HEK293 (cell line): ENCODE data around the gene TMEM202.

Experiments used
- CTCF ChIA-PET: fragments of 350-600 bp; formaldehyde crosslinking; extraction: SDS; loops from one replicate; lab custom pipeline; 2021; ENCODE audit warnings: antibody characterized with exemption; lab: Yijun Ruan, JAX
- POLR2A ChIA-PET: fragments of 300-600 bp; formaldehyde crosslinking; extraction: SDS; loops from one replicate; lab custom pipeline; 2020; ENCODE audit warnings: antibody characterized with exemption, inconsistent platforms; lab: Yijun Ruan, JAX
- H3K27ac ChIP-seq: fragments of 200-500 bp; sonication (Bioruptor generic); 2 replicates; pipeline ENCODE4 v1.5.1; 2014; ENCODE audit warnings: low read depth, low read length, control low read depth, inconsistent platforms; ENCODE audit errors: extremely low read depth
- H3K36me3 ChIP-seq, 2 experiments: fragments of 200-500 bp in 1 of 2; sonication (Bioruptor generic) in 1 of 2; 1 replicate in 1 of 2; 2 replicates in 1 of 2; pipeline ENCODE4 v1.5.1; 2014 to 2017; ENCODE audit warnings: inconsistent platforms in 2 of 2, low read length in 2 of 2; ENCODE audit not compliant: control insufficient read depth in 2 of 2, insufficient read depth in 1 of 2
- H3K4me1 ChIP-seq: fragments of 200-500 bp; sonication (Bioruptor generic); 2 replicates; pipeline ENCODE4 v1.5.1; 2014; ENCODE audit warnings: mild to moderate bottlenecking, low read length, inconsistent platforms; ENCODE audit not compliant: control insufficient read depth, insufficient read depth
- H3K4me3 ChIP-seq: 2 replicates; pipeline ENCODE4 v1.5.1; 2011; ENCODE audit warnings: low read depth, mild to moderate bottlenecking, control low read depth, low read length, moderate library complexity
- H3K9me3 ChIP-seq: fragments of 200-500 bp; sonication (Bioruptor generic); 2 replicates; pipeline ENCODE4 v1.5.1; 2014; ENCODE audit warnings: low read depth, low read length, inconsistent platforms; ENCODE audit not compliant: control insufficient read depth, insufficient read depth
- AEBP2 ChIP-seq: fragments of 450-650 bp; formaldehyde crosslinking; IDR thresholded peaks from 2 replicates; pipeline ENCODE4 v1.5.1; 2016; ENCODE audit warnings: missing biosample characterization, missing genetic modification characterization, borderline replicate concordance
- FEZF1 ChIP-seq: fragments of 450-650 bp; formaldehyde crosslinking; IDR thresholded peaks from 2 replicates; pipeline ENCODE4 v1.5.1; 2016; ENCODE audit warnings: missing biosample characterization, missing genetic modification characterization
- HOXD13 ChIP-seq: sonication (generic); formaldehyde crosslinking; IDR thresholded peaks from 2 replicates; pipeline ENCODE4 v1.8.0; 2022; ENCODE audit warnings: missing genetic modification reagents, borderline replicate concordance
- KLF7 ChIP-seq: fragments of 450-650 bp; formaldehyde crosslinking; IDR thresholded peaks from 2 replicates; pipeline ENCODE4 v1.5.1; 2016; ENCODE audit warnings: missing biosample characterization, missing genetic modification characterization, borderline replicate concordance
- MYNN ChIP-seq: fragments of 450-650 bp; formaldehyde crosslinking; IDR thresholded peaks from 2 replicates; pipeline ENCODE4 v1.5.1; 2016; ENCODE audit warnings: missing biosample characterization, missing genetic modification characterization, borderline replicate concordance
- OSR2 ChIP-seq: fragments of 450-650 bp; formaldehyde crosslinking; IDR thresholded peaks from 2 replicates; pipeline ENCODE4 v1.5.1; 2016; ENCODE audit warnings: missing biosample characterization, missing genetic modification characterization
- ZBTB6 ChIP-seq: fragments of 450-650 bp; formaldehyde crosslinking; IDR thresholded peaks from 2 replicates; pipeline ENCODE4 v1.5.1; 2017; ENCODE audit warnings: missing biosample characterization, missing genetic modification characterization
- ZNF146 ChIP-seq: fragments of 450-650 bp; formaldehyde crosslinking; IDR thresholded peaks from 2 replicates; pipeline ENCODE4 v1.5.1; 2016; ENCODE audit warnings: missing biosample characterization, missing genetic modification characterization
- ZNF2 ChIP-seq: fragments of 450-650 bp; formaldehyde crosslinking; IDR thresholded peaks from 2 replicates; pipeline ENCODE4 v1.5.1; 2016; ENCODE audit warnings: missing biosample characterization, missing genetic modification characterization
- ZNF266 ChIP-seq: fragments of 450-650 bp; formaldehyde crosslinking; IDR thresholded peaks from 2 replicates; pipeline ENCODE4 v1.5.1; 2016; ENCODE audit warnings: missing biosample characterization, missing genetic modification characterization, low read depth
- ZNF311 ChIP-seq: fragments of 450-650 bp; formaldehyde crosslinking; IDR thresholded peaks from 2 replicates; pipeline ENCODE4 v1.5.1; 2017; ENCODE audit warnings: missing biosample characterization, missing genetic modification characterization, borderline replicate concordance
- ZNF324 ChIP-seq: fragments of 450-650 bp; formaldehyde crosslinking; IDR thresholded peaks from 2 replicates; pipeline ENCODE4 v1.5.1; 2016; ENCODE audit warnings: missing biosample characterization, missing genetic modification characterization
- ZNF335 ChIP-seq: fragments of 450-650 bp; formaldehyde crosslinking; conservative IDR thresholded peaks from 2 replicates; pipeline ENCODE4 v1.5.1; 2016; ENCODE audit warnings: missing biosample characterization, missing genetic modification characterization
- ZNF37A ChIP-seq: fragments of 450-650 bp; IDR thresholded peaks from 2 replicates; pipeline ENCODE4 v1.5.1; 2018; ENCODE audit warnings: missing biosample characterization, missing genetic modification characterization
- ZNF488 ChIP-seq: fragments of 450-650 bp; formaldehyde crosslinking; IDR thresholded peaks from 2 replicates; pipeline ENCODE4 v1.5.1; 2016; ENCODE audit warnings: missing biosample characterization, missing genetic modification characterization
- ZNF548 ChIP-seq: fragments of 450-650 bp; formaldehyde crosslinking; IDR thresholded peaks from 2 replicates; pipeline ENCODE4 v1.5.1; 2016; ENCODE audit warnings: missing biosample characterization, missing genetic modification characterization
- ZNF658 ChIP-seq: fragments of 450-650 bp; formaldehyde crosslinking; IDR thresholded peaks from 2 replicates; pipeline ENCODE4; 2016; ENCODE audit warnings: missing biosample characterization, missing genetic modification characterization
- TF ChIP-seq, protein P1 (sequence below): fragments of 450-650 bp; formaldehyde crosslinking; conservative IDR thresholded peaks from 2 replicates; pipeline ENCODE4 v1.5.1; 2016; ENCODE audit warnings: low read depth, missing biosample characterization, missing genetic modification characterization
- TF ChIP-seq, protein P2 (sequence below): fragments of 450-650 bp; formaldehyde crosslinking; IDR thresholded peaks from 2 replicates; pipeline ENCODE4 v1.5.1; 2016; ENCODE audit warnings: missing biosample characterization, missing genetic modification characterization
- TF ChIP-seq, protein P3 (sequence below): fragments of 450-650 bp; formaldehyde crosslinking; IDR thresholded peaks from 2 replicates; pipeline ENCODE4 v1.5.1; 2017; ENCODE audit warnings: missing biosample characterization, missing genetic modification characterization

Gene TMEM202

GRCh38 chr15:72415304-72415703 lies 17.2 kb downstream of the TMEM202 start:
- ChIA-PET CTCF (interaction anchor here (0.7 kb wide), 1 partner anchor 42 kb away, joined by 3 read pairs; no protein-coding TSS in a partner anchor), POLR2A (no interaction called here)
- Histone ChIP-seq H3K4me3 (no peak overlapping the region), H3K4me1 (no peaks in the 10 kb centered on the region), H3K9me3 (no peaks in the 10 kb centered on the region), H3K36me3 (no peaks in the 10 kb centered on the region), H3K27ac (no peak overlapping the region)
- TF ChIP-seq ZNF324 (tag by site-specific recombination) (no peak), OSR2 (tag by site-specific recombination) (no peak), ZNF37A (tag by site-specific recombination) (no peak), AEBP2 (no peak), ZNF488 (tag by site-specific recombination) (no peak), ZNF335 (tag by site-specific recombination) (no peak), ZNF266 (tag by site-specific recombination) (no peak), FEZF1 (tag by site-specific recombination) (no peak), KLF7 (tag by site-specific recombination) (no peak), MYNN (tag by site-specific recombination) (no peak), ZNF548 (tag by site-specific recombination) (no peak), ZNF146 (tag by site-specific recombination) (no peak), ZNF2 (no peak), ZNF658 (tag by site-specific recombination) (no peak), HOXD13 (CRISPR knock-in tag) (no peak), ZBTB6 (tag by site-specific recombination) (no peak), ZNF311 (tag by site-specific recombination) (no peak)
- TF ChIP-seq, protein P1, sequence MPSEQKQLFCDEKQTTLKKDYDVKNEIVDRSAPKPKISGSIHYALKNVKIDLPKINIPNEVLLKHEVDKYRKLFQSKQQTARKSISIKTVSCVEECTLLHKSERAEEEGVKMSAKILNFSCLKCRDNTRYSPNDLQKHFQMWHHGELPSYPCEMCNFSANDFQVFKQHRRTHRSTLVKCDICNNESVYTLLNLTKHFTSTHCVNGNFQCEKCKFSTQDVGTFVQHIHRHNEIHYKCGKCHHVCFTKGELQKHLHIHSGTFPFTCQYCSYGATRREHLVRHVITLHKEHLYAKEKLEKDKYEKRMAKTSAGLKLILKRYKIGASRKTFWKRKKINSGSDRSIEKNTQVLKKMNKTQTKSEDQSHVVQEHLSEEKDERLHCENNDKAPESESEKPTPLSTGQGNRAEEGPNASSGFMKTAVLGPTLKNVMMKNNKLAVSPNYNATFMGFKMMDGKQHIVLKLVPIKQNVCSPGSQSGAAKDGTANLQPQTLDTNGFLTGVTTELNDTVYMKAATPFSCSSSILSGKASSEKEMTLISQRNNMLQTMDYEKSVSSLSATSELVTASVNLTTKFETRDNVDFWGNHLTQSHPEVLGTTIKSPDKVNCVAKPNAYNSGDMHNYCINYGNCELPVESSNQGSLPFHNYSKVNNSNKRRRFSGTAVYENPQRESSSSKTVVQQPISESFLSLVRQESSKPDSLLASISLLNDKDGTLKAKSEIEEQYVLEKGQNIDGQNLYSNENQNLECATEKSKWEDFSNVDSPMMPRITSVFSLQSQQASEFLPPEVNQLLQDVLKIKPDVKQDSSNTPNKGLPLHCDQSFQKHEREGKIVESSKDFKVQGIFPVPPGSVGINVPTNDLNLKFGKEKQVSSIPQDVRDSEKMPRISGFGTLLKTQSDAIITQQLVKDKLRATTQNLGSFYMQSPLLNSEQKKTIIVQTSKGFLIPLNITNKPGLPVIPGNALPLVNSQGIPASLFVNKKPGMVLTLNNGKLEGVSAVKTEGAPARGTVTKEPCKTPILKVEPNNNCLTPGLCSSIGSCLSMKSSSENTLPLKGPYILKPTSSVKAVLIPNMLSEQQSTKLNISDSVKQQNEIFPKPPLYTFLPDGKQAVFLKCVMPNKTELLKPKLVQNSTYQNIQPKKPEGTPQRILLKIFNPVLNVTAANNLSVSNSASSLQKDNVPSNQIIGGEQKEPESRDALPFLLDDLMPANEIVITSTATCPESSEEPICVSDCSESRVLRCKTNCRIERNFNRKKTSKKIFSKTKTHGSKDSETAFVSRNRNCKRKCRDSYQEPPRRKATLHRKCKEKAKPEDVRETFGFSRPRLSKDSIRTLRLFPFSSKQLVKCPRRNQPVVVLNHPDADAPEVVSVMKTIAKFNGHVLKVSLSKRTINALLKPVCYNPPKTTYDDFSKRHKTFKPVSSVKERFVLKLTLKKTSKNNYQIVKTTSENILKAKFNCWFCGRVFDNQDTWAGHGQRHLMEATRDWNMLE (tag by site-specific recombination) = no peak
- TF ChIP-seq, protein P2, sequence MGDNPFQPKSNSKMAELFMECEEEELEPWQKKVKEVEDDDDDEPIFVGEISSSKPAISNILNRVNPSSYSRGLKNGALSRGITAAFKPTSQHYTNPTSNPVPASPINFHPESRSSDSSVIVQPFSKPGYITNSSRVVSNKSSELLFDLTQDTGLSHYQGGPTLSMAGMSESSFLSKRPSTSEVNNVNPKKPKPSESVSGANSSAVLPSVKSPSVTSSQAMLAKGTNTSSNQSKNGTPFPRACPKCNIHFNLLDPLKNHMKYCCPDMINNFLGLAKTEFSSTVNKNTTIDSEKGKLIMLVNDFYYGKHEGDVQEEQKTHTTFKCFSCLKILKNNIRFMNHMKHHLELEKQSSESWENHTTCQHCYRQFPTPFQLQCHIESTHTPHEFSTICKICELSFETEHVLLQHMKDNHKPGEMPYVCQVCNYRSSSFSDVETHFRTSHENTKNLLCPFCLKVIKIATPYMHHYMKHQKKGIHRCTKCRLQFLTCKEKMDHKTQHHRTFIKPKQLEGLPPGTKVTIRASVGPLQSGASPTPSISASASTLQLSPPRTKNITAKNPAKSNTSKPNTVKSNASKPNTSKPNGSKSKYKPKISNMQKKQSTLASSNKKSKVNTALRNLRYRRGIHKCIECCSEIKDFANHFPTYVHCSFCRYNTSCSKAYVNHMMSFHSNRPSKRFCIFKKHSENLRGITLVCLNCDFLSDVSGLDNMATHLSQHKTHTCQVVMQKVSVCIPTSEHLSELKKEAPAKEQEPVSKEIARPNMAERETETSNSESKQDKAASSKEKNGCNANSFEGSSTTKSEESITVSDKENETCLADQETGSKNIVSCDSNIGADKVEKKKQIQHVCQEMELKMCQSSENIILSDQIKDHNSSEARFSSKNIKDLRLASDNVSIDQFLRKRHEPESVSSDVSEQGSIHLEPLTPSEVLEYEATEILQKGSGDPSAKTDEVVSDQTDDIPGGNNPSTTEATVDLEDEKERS (tag by site-specific recombination) = no peak
- TF ChIP-seq, protein P3, sequence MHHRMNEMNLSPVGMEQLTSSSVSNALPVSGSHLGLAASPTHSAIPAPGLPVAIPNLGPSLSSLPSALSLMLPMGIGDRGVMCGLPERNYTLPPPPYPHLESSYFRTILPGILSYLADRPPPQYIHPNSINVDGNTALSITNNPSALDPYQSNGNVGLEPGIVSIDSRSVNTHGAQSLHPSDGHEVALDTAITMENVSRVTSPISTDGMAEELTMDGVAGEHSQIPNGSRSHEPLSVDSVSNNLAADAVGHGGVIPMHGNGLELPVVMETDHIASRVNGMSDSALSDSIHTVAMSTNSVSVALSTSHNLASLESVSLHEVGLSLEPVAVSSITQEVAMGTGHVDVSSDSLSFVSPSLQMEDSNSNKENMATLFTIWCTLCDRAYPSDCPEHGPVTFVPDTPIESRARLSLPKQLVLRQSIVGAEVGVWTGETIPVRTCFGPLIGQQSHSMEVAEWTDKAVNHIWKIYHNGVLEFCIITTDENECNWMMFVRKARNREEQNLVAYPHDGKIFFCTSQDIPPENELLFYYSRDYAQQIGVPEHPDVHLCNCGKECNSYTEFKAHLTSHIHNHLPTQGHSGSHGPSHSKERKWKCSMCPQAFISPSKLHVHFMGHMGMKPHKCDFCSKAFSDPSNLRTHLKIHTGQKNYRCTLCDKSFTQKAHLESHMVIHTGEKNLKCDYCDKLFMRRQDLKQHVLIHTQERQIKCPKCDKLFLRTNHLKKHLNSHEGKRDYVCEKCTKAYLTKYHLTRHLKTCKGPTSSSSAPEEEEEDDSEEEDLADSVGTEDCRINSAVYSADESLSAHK = no peak
